C4-2B (cell line): Measurements from ENCODE around the gene OPN1SW.

Experiments used
- ZFX ChIP-seq: fragments of 450-650 bp; IDR thresholded peaks from 2 replicates; pipeline ENCODE4 v1.6.1; 2017
- TF ChIP-seq, protein P1 (sequence below): fragments of 450-650 bp; conservative IDR thresholded peaks from 2 replicates; pipeline ENCODE4 v1.5.1; 2017; ENCODE audit warnings: mild to moderate bottlenecking

GRCh38 chr7:128785738-128786137, 10.1 kb upstream of the OPN1SW start:
- TF ChIP-seq, protein P1, sequence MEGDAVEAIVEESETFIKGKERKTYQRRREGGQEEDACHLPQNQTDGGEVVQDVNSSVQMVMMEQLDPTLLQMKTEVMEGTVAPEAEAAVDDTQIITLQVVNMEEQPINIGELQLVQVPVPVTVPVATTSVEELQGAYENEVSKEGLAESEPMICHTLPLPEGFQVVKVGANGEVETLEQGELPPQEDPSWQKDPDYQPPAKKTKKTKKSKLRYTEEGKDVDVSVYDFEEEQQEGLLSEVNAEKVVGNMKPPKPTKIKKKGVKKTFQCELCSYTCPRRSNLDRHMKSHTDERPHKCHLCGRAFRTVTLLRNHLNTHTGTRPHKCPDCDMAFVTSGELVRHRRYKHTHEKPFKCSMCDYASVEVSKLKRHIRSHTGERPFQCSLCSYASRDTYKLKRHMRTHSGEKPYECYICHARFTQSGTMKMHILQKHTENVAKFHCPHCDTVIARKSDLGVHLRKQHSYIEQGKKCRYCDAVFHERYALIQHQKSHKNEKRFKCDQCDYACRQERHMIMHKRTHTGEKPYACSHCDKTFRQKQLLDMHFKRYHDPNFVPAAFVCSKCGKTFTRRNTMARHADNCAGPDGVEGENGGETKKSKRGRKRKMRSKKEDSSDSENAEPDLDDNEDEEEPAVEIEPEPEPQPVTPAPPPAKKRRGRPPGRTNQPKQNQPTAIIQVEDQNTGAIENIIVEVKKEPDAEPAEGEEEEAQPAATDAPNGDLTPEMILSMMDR: no peak
- no peak for TF ChIP-seq ZFX
